IMR-90 (cell line): ENCODE data around the gene ZNF217. TPM values are rescaled to one million over a fixed set of nuclear protein-coding genes. Genes with fewer than 3 reads are reported as not detected.
"Not testable (repeated sequence)": the region's sequence is repeated elsewhere in the genome, so short reads cannot be mapped to it uniquely, and the experiment has no call there.

ENCODE experiments used
- ATAC-seq: fragments of 200-7000 bp; cut with Tn5 transposase; 2 replicates; pipeline ENCODE4 v1.9.1; 2020; ENCODE audit warnings: low read depth, mild to moderate bottlenecking, moderate library complexity
- BruUV-seq: library from RNA; stranded (reverse); fragments of 400-500 nt; replicated peaks from 2 replicates; lab custom pipeline; 2021; lab: Mats Ljungman, UMichigan
- CTCF ChIA-PET: fragments of 300-600 bp; formaldehyde crosslinking; extraction: SDS; loops from one replicate; lab custom pipeline; 2021; ENCODE audit warnings: antibody characterized with exemption; lab: Yijun Ruan, JAX
- POLR2A ChIA-PET: fragments of 300-600 bp; sonication (Branson Sonifier 250); formaldehyde crosslinking; loops from one replicate; lab custom pipeline; 2022; ENCODE audit warnings: antibody characterized with exemption; ENCODE audit not compliant: unreplicated experiment; lab: Charles Lee
- DNase-seq: peaks from one replicate; pipeline ENCODE4 v3.0.0; 2013
- H2AFZ ChIP-seq: replicated peaks from 2 replicates; pipeline ENCODE3; 2013; ENCODE audit warnings: low read length, mild to moderate bottlenecking; ENCODE audit not compliant: poor library complexity
- H2AK5ac ChIP-seq: 2 replicates; pipeline ENCODE4 v1.6.1; 2013; ENCODE audit warnings: low read depth, low read length, inconsistent platforms
- H2AK9ac ChIP-seq: replicated peaks from 2 replicates; pipeline ENCODE3; 2013; ENCODE audit warnings: mild to moderate bottlenecking, low read depth, low read length, moderate library complexity; ENCODE audit not compliant: poor library complexity
- H2BK120ac ChIP-seq: 2 replicates; pipeline ENCODE4 v1.6.1; 2013; ENCODE audit warnings: low read depth, low read length, inconsistent platforms
- H2BK15ac ChIP-seq: 3 replicates; pipeline ENCODE4 v1.6.1; 2013; ENCODE audit warnings: low read depth, low read length, inconsistent platforms
- H2BK20ac ChIP-seq: 2 replicates; pipeline ENCODE4 v1.6.1; 2013; ENCODE audit warnings: low read depth, mild to moderate bottlenecking, inconsistent platforms, low read length, moderate library complexity
- H2BK5ac ChIP-seq: 2 replicates; pipeline ENCODE4 v1.6.1; 2013; ENCODE audit warnings: mild to moderate bottlenecking, low read depth, low read length, inconsistent platforms; ENCODE audit not compliant: poor library complexity, severe bottlenecking
- H3K14ac ChIP-seq: replicated peaks from 2 replicates; pipeline ENCODE4 v1.6.1; 2013; ENCODE audit warnings: low read depth, low read length, inconsistent platforms
- H3K18ac ChIP-seq: 2 replicates; pipeline ENCODE4 v1.6.1; 2013; ENCODE audit warnings: low read depth, low read length, control low read depth
- H3K23ac ChIP-seq: 2 replicates; pipeline ENCODE4 v1.6.1; 2013; ENCODE audit warnings: low read depth, low read length, inconsistent platforms
- H3K27ac ChIP-seq: 2 replicates; pipeline ENCODE4 v1.5.1; 2013; ENCODE audit warnings: mild to moderate bottlenecking, control low read depth, low read length; ENCODE audit not compliant: insufficient read depth
- H3K27me3 ChIP-seq: 2 replicates; pipeline ENCODE4 v1.6.1; 2013; ENCODE audit warnings: low read length; ENCODE audit not compliant: control insufficient read depth, insufficient read depth
- H3K36me3 ChIP-seq: 2 replicates; pipeline ENCODE4 v1.6.1; 2013; ENCODE audit warnings: low read length, mixed read lengths; ENCODE audit not compliant: control insufficient read depth, insufficient read depth
- H3K4ac ChIP-seq: 2 replicates; pipeline ENCODE4 v1.6.1; 2013; ENCODE audit warnings: low read depth, low read length, inconsistent platforms
- H3K4me1 ChIP-seq: 2 replicates; pipeline ENCODE4 v1.6.1; 2013; ENCODE audit warnings: low read length, mixed read lengths; ENCODE audit not compliant: control insufficient read depth, insufficient read depth
- H3K4me2 ChIP-seq: 2 replicates; pipeline ENCODE4 v1.6.1; 2013; ENCODE audit warnings: low read depth, mild to moderate bottlenecking, control low read depth, low read length, moderate library complexity
- H3K4me3 ChIP-seq: 2 replicates; pipeline ENCODE4 v1.5.1; 2013; ENCODE audit warnings: low read depth, mild to moderate bottlenecking, control low read depth, low read length, moderate library complexity; ENCODE audit not compliant: insufficient read depth
- H3K56ac ChIP-seq: 2 replicates; pipeline ENCODE4 v1.6.1; 2013; ENCODE audit warnings: low read length, inconsistent platforms; ENCODE audit not compliant: insufficient read depth; ENCODE audit errors: extremely low read depth
- H3K79me1 ChIP-seq, 2 experiments: 2 replicates each; pipeline ENCODE4 v1.6.1; 2013; ENCODE audit warnings: low read length in 2 of 2, inconsistent platforms in 1 of 2, low read depth in 1 of 2
- H3K9ac ChIP-seq: 2 replicates; pipeline ENCODE4 v1.6.1; 2013; ENCODE audit warnings: low read depth, low read length, control low read depth
- H3K9me1 ChIP-seq: 2 replicates; pipeline ENCODE4 v1.6.1; 2013; ENCODE audit warnings: low read length, inconsistent platforms; ENCODE audit not compliant: insufficient read depth
- H3K9me3 ChIP-seq: 2 replicates; pipeline ENCODE4 v1.6.1; 2013; ENCODE audit warnings: low read length; ENCODE audit not compliant: control insufficient read depth, insufficient read depth
- H4K20me1 ChIP-seq: 2 replicates; pipeline ENCODE4 v1.6.1; 2013; ENCODE audit warnings: low read length, inconsistent platforms; ENCODE audit not compliant: insufficient read depth
- H4K5ac ChIP-seq: 2 replicates; pipeline ENCODE4 v1.6.1; 2013; ENCODE audit warnings: mild to moderate bottlenecking, low read depth, low read length, control low read depth
- H4K8ac ChIP-seq, 2 experiments: 2 replicates each; pipeline ENCODE4 v1.6.1; 2013; ENCODE audit warnings: low read depth in 2 of 2, low read length in 2 of 2, control low read depth in 1 of 2, inconsistent platforms in 1 of 2
- H4K91ac ChIP-seq: 2 replicates; pipeline ENCODE4 v1.6.1; 2013; ENCODE audit warnings: low read depth, low read length, inconsistent platforms; ENCODE audit not compliant: insufficient read depth
- WGBS, 2 experiments: methylation state at CpG; one replicate each; pipeline versions ENCODE4 v1.1.5 to v1.1.7; 2013; ENCODE audit warnings: missing lambda C conversion rate in 2 of 2; ENCODE audit not compliant: insufficient read length in 1 of 2; ENCODE audit errors: extremely low coverage in 2 of 2; 5-methylcytosine and 5-hydroxymethylcytosine counted together
- dilution Hi-C: fragments of 300-500 bp; cut with HindIII; formaldehyde crosslinking; loops from one replicate; pipeline ENCODE4 v1.14.3; 2018; ENCODE audit warnings: low sequenced_read_pairs; ENCODE audit not compliant: unreplicated experiment
- in situ Hi-C: fragments of 300-500 bp; cut with MboI; formaldehyde crosslinking; loops from 3 replicates; pipeline ENCODE4 v1.14.3; 2019; ENCODE audit warnings: low sequenced_read_pairs, inconsistent platforms, mixed read lengths
- intact Hi-C: fragments of 100-400 bp; cut with micrococcal nuclease; formaldehyde crosslinking; loops from 2 replicates; pipeline ENCODE4 v1.10.0; 2022
- polyA plus RNA-seq, 3 experiments: library from polyadenylated mRNA; depleted of rRNA; stranded (reverse); fragments of >200 nt; gene quantifications; 2 replicates each; pipeline ENCODE4 v1.2.3, GENCODE V29; 2012; ENCODE audit warnings: low replicate concordance in 1 of 3
- total RNA-seq: library from RNA; depleted of rRNA; stranded (reverse); fragments of >200 nt; gene quantifications from 2 replicates; pipeline ENCODE4 v1.2.3, GENCODE V29; 2012

Gene ZNF217
- total and polyA plus RNA-seq, 2 of the 4 experiments (the other 2 are of a cell fraction), result 9.1 to 27.8 TPM

- H2AFZ ChIP-seq, H3K4ac ChIP-seq, H3K4me1 ChIP-seq, BruUV-seq, dilution Hi-C loops, H2BK120ac ChIP-seq, H4K8ac ChIP-seq, H3K23ac ChIP-seq, H3K14ac ChIP-seq, H3K27ac ChIP-seq, ATAC-seq, in situ Hi-C loops, H3K4me2 ChIP-seq, H3K18ac ChIP-seq, H3K27me3 ChIP-seq, POLR2A ChIA-PET, H2BK15ac ChIP-seq, H4K5ac ChIP-seq, H4K91ac ChIP-seq, H2AK5ac ChIP-seq, H3K9me3 ChIP-seq, H3K56ac ChIP-seq, DNase-seq, H2BK20ac ChIP-seq, H3K9me1 ChIP-seq, H2AK9ac ChIP-seq, H2BK5ac ChIP-seq, H3K9ac ChIP-seq, intact Hi-C loops, H3K4me3 ChIP-seq: not testable (repeated sequence)
- Histone ChIP-seq H4K20me1 (peaks cover 19% of the 10 kb centered on the region; the same call in 1 of the 2 replicates), H3K36me3 (peaks cover 37% of the 10 kb centered on the region), H3K79me1 (peaks cover 29% of the 10 kb centered on the region in 2 experiments)
- CTCF ChIA-PET, result interaction anchor here (0.6 to 1.2 kb wide), 4 partner anchors 11 to 798 kb away, joined by 3 to 5 read pairs (median 4); no protein-coding TSS in a partner anchor
- 93% methylated on average over 5 of the region's 9 CpGs; no CpG with 5 or more reads in 1 of the 2 experiments for WGBS, 2 experiments
These were observed 27.0 kb downstream of the ZNF217 start for GRCh38 chr20:53566623-53567022.
